Ishikawa (cell line): ENCODE measurements around the gene PTCD1.
A peak's percentile ranks its signal among the peaks of the same experiment; 100 is the strongest.

Experiments
- CEBPB ChIP-seq: IDR thresholded peaks from 2 replicates; pipeline ENCODE4 v1.6.1; 2012
- CREB1 ChIP-seq: IDR thresholded peaks from 2 replicates; pipeline ENCODE4 v1.6.1; 2012; ENCODE audit warnings: low read depth
- EGR1 ChIP-seq: IDR thresholded peaks from 2 replicates; pipeline ENCODE4 v1.6.1; 2012
- EP300 ChIP-seq: IDR thresholded peaks from 2 replicates; pipeline ENCODE4 v1.6.1; 2012; ENCODE audit warnings: borderline replicate concordance
- FOXM1 ChIP-seq: IDR thresholded peaks from 2 replicates; pipeline ENCODE4 v1.6.1; 2012; ENCODE audit warnings: low read depth, borderline replicate concordance
- NFIC ChIP-seq: IDR thresholded peaks from 2 replicates; pipeline ENCODE4 v1.6.1; 2012
- RAD21 ChIP-seq: IDR thresholded peaks from 2 replicates; pipeline ENCODE4 v1.6.1; 2012; ENCODE audit warnings: low read depth
- TAF1 ChIP-seq: IDR thresholded peaks from 2 replicates; pipeline ENCODE4 v1.6.1; 2012; ENCODE audit warnings: low read depth, mild to moderate bottlenecking
- TCF12 ChIP-seq: IDR thresholded peaks from 2 replicates; pipeline ENCODE4 v1.6.1; 2012; ENCODE audit warnings: low read depth
- TEAD4 ChIP-seq: IDR thresholded peaks from 2 replicates; pipeline ENCODE4 v1.6.1; 2012
- YY1 ChIP-seq: IDR thresholded peaks from 2 replicates; pipeline ENCODE4 v1.6.1; 2012; ENCODE audit warnings: low read depth
- ZBTB7A ChIP-seq: IDR thresholded peaks from 2 replicates; pipeline ENCODE4 v1.6.1; 2012; ENCODE audit warnings: low read depth
- TF ChIP-seq, protein P1 (sequence below): IDR thresholded peaks from 2 replicates; pipeline ENCODE4 v1.6.1; 2012; ENCODE audit warnings: low read depth, mild to moderate bottlenecking
- TF ChIP-seq, protein P2 (sequence below): IDR thresholded peaks from 2 replicates; pipeline ENCODE4 v1.6.1; 2012
- TF ChIP-seq, protein P3 (sequence below): IDR thresholded peaks from 2 replicates; pipeline ENCODE4 v1.6.1; 2012

PTCD1 gene

DNA sequence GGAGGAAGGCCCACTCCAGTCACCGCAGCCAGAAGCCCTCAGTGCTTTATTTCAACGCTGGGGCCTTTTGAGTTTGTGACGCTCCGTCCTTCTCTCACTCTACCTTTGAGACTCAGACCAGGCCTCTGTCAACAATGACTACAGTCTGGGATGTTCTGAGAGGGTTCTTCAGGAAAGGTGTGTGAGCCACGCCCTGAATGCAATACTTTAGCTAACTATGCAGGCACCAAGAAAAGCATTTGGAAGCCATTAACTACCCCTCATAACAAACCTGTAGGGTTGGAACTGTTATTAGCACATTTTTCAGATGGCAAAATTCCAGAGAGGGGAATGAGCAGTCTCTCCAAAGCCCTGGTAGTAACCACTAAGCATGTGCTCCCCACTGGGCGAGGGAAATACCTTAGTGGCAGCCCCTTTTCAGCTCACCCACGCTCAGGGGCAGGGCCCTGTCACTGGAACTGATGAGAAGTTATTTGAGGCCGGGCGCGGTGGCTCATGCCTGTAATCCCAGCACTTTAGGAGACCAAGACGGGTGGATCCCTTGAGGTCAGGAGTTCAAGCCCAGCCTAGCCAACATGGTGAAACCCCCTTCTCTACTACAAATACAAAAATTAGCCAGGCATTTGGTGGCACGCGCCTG, 69.7 kb downstream of the PTCD1 start:
- TF ChIP-seq, protein P1, sequence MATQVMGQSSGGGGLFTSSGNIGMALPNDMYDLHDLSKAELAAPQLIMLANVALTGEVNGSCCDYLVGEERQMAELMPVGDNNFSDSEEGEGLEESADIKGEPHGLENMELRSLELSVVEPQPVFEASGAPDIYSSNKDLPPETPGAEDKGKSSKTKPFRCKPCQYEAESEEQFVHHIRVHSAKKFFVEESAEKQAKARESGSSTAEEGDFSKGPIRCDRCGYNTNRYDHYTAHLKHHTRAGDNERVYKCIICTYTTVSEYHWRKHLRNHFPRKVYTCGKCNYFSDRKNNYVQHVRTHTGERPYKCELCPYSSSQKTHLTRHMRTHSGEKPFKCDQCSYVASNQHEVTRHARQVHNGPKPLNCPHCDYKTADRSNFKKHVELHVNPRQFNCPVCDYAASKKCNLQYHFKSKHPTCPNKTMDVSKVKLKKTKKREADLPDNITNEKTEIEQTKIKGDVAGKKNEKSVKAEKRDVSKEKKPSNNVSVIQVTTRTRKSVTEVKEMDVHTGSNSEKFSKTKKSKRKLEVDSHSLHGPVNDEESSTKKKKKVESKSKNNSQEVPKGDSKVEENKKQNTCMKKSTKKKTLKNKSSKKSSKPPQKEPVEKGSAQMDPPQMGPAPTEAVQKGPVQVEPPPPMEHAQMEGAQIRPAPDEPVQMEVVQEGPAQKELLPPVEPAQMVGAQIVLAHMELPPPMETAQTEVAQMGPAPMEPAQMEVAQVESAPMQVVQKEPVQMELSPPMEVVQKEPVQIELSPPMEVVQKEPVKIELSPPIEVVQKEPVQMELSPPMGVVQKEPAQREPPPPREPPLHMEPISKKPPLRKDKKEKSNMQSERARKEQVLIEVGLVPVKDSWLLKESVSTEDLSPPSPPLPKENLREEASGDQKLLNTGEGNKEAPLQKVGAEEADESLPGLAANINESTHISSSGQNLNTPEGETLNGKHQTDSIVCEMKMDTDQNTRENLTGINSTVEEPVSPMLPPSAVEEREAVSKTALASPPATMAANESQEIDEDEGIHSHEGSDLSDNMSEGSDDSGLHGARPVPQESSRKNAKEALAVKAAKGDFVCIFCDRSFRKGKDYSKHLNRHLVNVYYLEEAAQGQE: no peak
- TF ChIP-seq TCF12 (0 out of 2 replicates have a peak, but pooled peaks have one; percentile 37), EGR1 (peak; percentile 80), EP300 (no peak; the same call in 1 of the 2 replicates), TAF1 (no peak), TEAD4 (peak; percentile 44), YY1 (no peak), CEBPB (no peak), RAD21 (no peak), CREB1 (no peak), ZBTB7A (no peak), FOXM1 (no peak), NFIC (peak; percentile 44)
- TF ChIP-seq, protein P2, sequence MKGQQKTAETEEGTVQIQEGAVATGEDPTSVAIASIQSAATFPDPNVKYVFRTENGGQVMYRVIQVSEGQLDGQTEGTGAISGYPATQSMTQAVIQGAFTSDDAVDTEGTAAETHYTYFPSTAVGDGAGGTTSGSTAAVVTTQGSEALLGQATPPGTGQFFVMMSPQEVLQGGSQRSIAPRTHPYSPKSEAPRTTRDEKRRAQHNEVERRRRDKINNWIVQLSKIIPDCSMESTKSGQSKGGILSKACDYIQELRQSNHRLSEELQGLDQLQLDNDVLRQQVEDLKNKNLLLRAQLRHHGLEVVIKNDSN: no peak
- TF ChIP-seq, protein P3, sequence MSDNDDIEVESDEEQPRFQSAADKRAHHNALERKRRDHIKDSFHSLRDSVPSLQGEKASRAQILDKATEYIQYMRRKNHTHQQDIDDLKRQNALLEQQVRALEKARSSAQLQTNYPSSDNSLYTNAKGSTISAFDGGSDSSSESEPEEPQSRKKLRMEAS: no peak; the same call in 1 of the 2 replicates
